Stimulated activated CD8-positive, alpha-beta memory T cell treated with anti-CD3 and anti-CD28 coated beads, Interleukin-12 subunit alpha, Interleukin-12 subunit beta, amount 100 ng/mL, for 4 hours (primary cell): ENCODE data around the gene LMCD1.

Source experiments
- DNase-seq: peaks from one replicate; pipeline ENCODE4 v3.0.0-alpha.2; 2020; ENCODE audit warnings: low read depth

Gene LMCD1

GRCh38 chr3:8484409-8485140, 17.0 kb upstream of the LMCD1 start:
- DNase-seq: no peak

- DNase-seq: no peak
Measured at GRCh38 chr3:8485141-8485870, 16.3 kb upstream of the LMCD1 start.

- no peak for DNase-seq
Measured at GRCh38 chr3:8485943-8486342, 15.7 kb upstream of the LMCD1 start.

GRCh38 chr3:8486434-8486833, 15.2 kb upstream of the LMCD1 start:
- no peak for DNase-seq

DNA sequence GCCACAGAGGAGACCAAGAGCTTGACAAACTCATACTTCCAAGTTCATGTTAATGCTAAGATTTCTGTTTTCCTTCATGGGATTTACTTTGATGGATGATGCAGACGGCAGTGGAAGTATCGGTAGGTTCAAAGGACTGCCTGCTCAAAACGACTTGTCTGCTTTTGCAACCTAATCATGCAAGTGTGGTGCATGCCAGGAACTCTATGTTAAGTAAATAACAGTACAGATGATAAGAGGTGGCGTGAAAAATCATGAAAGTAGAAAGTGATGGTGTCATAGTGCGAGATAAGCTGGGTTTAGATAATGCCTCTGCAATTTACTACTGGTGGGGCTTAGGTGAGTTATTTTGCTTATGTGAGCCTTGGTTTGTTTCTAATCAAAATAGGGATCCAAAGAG, 14.7 kb upstream of the LMCD1 start:
- no peak for DNase-seq

GRCh38 chr3:8488411-8488810, 13.2 kb upstream of the LMCD1 start:
- no peak for DNase-seq

GRCh38 chr3:8488877-8489276, 12.7 kb upstream of the LMCD1 start:
- no peak for DNase-seq

DNA sequence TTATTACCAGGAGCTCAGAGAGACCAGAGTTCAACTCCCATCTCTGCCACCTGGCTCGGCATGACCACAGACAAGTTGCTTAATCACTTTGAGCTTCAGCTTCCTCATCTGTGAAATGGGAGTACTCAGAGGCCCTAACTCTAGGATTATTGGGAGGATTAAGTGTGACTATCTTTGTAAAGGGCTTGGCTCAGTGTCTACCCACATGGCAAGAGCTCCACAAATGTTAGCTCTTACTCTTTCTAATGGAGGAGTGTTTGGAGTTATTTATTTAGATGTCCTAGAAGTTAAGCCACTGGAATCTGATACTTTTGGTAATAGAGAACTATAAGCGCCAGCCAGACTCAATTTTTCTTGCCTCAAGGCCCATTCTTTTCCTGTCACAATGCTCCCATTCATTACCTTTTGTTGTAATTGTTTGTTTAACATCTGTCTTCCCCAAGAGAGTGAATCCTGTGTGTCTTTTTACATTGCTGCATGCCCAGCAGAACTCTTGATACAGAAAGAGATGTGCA, 12.3 kb upstream of the LMCD1 start:
- DNase-seq: no peak

GRCh38 chr3:8490079-8490552, 11.5 kb upstream of the LMCD1 start:
- no peak for DNase-seq

DNA sequence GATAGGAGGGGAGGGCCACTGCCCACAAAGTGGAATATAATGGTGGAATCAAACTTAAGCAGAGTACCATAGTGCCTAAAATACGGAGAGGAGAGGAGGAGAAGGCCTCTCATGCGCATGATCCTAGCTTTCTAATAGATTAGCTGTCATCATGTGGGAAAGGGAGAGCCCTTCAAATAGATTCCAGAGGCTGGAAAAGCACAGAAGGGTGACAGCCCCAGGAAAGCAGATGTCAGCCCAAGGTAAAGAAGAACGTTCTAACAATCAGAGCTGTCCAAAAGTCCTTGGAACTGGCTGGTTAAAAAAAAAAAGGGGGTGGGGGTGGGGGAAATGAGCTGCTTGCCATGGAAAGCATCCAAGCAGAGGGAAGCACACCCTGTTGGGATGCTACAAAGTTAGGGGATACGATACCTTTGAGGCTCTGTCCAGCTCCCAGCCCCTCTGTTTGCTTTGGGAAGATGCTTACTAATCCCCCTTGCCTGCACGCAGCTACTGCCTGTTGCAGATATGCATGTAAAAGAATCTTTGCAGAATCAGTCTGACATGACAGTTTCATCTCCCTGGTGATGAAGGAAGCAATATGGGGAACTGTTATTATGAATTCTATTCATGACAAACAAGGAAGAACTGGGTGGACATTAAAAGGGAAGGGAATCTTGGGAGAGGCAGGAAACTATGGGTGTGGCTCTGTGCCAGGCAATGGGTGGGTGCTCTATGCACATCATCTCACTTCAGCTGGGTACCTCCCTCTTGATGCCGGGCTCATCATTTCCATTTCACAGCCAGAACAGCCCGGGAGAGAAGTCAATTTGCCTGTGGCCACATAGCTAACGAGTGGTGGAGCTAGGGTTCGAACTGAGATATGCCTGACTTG, 10.1 kb upstream of the LMCD1 start:
- no peak for DNase-seq

- DNase-seq: no peak
Measured at GRCh38 chr3:8492744-8493511, 8.7 kb upstream of the LMCD1 start.

GRCh38 chr3:8493744-8494143, 7.9 kb upstream of the LMCD1 start:
- DNase-seq: no peak

DNA sequence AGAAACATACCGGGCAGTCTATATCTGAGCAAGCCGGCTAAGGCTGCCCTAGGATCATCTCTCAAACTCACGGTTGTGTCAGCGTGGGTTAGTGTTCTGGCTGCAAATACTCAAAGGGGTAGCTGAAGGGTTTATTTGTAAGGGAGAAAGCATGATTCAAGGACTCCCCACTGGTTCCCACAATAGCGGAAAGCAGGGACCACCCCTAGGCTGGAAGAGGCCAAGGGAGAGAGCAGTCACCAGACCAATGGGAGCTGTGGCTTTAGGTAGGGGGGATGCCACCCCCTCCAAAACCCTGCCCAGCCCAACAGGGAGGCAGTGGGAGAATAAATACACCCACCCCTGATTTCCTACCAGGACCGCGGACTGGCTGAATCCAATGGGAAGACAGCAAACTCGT, 7.3 kb upstream of the LMCD1 start:
- no peak for DNase-seq

DNA sequence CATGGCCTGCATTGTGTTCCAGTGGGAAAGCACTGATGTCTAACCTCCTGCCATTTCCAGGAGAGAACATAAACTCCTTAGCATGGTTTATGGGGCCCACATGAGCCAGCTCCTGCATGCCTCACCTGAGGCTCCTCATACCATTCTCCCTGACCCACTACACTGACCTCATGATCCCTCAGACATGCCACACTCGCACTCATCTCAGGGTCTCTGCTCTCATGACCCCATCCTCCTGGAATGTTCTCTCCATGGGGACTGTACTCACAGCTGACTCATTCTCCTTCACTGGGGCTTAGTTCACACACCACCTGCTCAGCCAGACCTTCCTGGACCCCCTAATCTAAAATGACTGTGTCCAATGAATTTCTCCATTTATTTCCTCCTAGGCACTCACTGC, 4.0 kb upstream of the LMCD1 start:
- DNase-seq: no peak

DNA sequence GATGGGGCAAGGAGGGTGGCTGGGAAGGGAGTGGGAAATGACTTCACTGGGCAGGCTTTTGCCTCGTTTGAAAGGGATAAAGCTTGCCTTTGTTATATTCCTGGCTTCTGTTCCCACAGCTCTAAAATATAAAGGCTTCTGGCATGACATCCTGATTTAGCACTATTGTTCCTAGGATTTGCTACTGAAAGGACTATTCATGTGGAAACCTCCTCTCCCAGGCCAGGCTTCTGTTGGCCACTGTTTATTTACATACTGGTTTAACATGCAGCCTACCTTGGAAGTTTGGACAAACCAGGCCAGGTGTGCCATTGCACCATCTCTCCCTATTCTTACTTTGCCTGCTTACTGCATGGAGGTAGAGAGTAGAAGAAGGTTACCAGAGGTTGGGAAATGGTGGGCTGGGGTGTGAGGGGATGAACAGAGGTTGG, 2.4 kb upstream of the LMCD1 start:
- no peak for DNase-seq

GRCh38 chr3:8500319-8500988, 1.2 kb upstream of the LMCD1 start:
- no peak for DNase-seq

- no peak for DNase-seq
Measured at GRCh38 chr3:8500989-8501370, 643 bp upstream of the LMCD1 start.

DNA sequence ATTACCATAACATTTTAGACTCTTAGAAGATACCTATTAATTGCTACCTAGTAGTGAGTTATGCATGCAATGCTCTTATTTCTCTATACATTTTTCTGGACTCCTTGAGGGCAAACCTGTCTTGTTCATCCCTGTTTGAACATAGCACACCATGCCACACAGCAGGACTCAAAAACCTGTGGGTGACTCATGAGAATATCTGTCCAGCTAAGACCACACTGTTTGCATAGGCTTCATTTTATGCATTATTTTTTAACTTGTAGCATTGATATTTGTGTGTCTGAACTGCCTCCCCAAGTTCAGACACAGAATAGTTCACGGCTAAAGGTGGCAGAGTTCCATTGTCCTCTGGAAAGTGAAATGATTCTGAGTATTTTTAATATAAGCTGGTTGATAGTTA, 1.8 kb downstream of the LMCD1 start:
- DNase-seq: no peak

GRCh38 chr3:8503871-8504610, 2.4 kb downstream of the LMCD1 start:
- DNase-seq: no peak

GRCh38 chr3:8504611-8504973, 3.0 kb downstream of the LMCD1 start:
- DNase-seq: no peak
